Measurements from ENCODE around the gene SDHB.

Gene SDHB

GRCh38 chr1:16972189-16972895 lies 81.5 kb downstream of the SDHB start (continued):
- TF ChIP-seq ZBTB6 (tag by site-specific recombination; IDR thresholded peaks at IDR 0.05) (no peak), SP2 (tag by site-specific recombination; IDR thresholded peaks at IDR 0.05) (no peak), ZSCAN23 (tag by site-specific recombination; IDR thresholded peaks at IDR 0.05) (no peak)

GRCh38 chr1:16971341-16972188 lies 82.3 kb downstream of the SDHB start:
- ChIA-PET CTCF (interaction anchor here (1.1 kb wide), 1 partner anchor 15 kb away, joined by 3 read pairs; no protein-coding TSS in a partner anchor), POLR2A (interaction anchor here (1.2 kb wide), 1 partner anchor 10 kb away, joined by 3 read pairs; no protein-coding TSS in a partner anchor)
- Histone ChIP-seq H3K9me3 (ENCODE audit: control insufficient read depth, insufficient read depth, low read depth, low read length) (no peaks in the 10 kb centered on the region), H3K4me1 (ENCODE audit: control insufficient read depth, insufficient read depth, low read length) (peaks cover 8% of the 10 kb centered on the region; the same call in 1 of the 2 replicates), H3K36me3 (ENCODE audit: control insufficient read depth in 2 of 2, insufficient read depth in 1 of 2, low read length in 2 of 2) (peaks cover 0 to 57% of the 10 kb centered on the region in 2 experiments; a peak in 2 of 3 replicates), H3K4me3 (ENCODE audit: low read depth, low read length) (no peak overlapping the region), H3K27ac (ENCODE audit: extremely low read depth, low read depth, low read length) (peak overlapping the region; percentile 13; the same call in 1 of the 2 replicates)
- TF ChIP-seq SP3 (tag by site-specific recombination; IDR thresholded peaks at IDR 0.05), result no peak
- no peak for TF ChIP-seq IKZF3 (tag by site-specific recombination; IDR thresholded peaks at IDR 0.05)
- TF ChIP-seq ZNF18 (tag by site-specific recombination; IDR thresholded peaks at IDR 0.05), result no peak
- TF ChIP-seq ZNF600 (tag by site-specific recombination; IDR thresholded peaks at IDR 0.05), result peak; percentile 77
- TF ChIP-seq ZNF768 (tag by site-specific recombination; IDR thresholded peaks at IDR 0.05), result no peak
- TF ChIP-seq ZNF654 (tag by site-specific recombination; IDR thresholded peaks at IDR 0.05; ENCODE audit: low read depth), result no peak
- no peak for TF ChIP-seq PRDM10 (tag by site-specific recombination; IDR thresholded peaks at IDR 0.05)
- no peak for TF ChIP-seq ZNF518A (tag by site-specific recombination; conservative IDR thresholded peaks at IDR 0.05; ENCODE audit: low read depth)
- TF ChIP-seq ZNF692 (tag by site-specific recombination; IDR thresholded peaks at IDR 0.05), result peak; percentile 34; the same call in 1 of the 2 replicates
- no peak for TF ChIP-seq TCF7L2 (IDR thresholded peaks at IDR 0.05; ENCODE audit: borderline replicate concordance, low read depth, low read length)
- peak; percentile 48; the same call in 1 of the 2 replicates for TF ChIP-seq ZFP69B (tag by site-specific recombination; IDR thresholded peaks at IDR 0.05)

Measured in HEK293 (cell line).